Measurements from ENCODE around the gene MAPK14.

MAPK14 gene

GRCh38 chr6:36133912-36134311 is 106.3 kb downstream of the MAPK14 start:
- DNase-seq (ENCODE audit: low read depth in 2 of 2, low spot score in 1 of 2) = no peak

- no peak for DNase-seq (ENCODE audit: low read depth in 2 of 2, low spot score in 1 of 2)
Measured at GRCh38 chr6:36135053-36135731, 107.6 kb downstream of the MAPK14 start.

GRCh38 chr6:36136034-36136433 is 108.4 kb downstream of the MAPK14 start:
- no peak for DNase-seq (ENCODE audit: low read depth in 2 of 2, low spot score in 1 of 2)

- DNase-seq (ENCODE audit: low read depth in 2 of 2, low spot score in 1 of 2) = no peak
Measured at GRCh38 chr6:36136551-36136950, 108.9 kb downstream of the MAPK14 start.

GRCh38 chr6:36138667-36139066 is 111.1 kb downstream of the MAPK14 start:
- DNase-seq (ENCODE audit: low read depth in 2 of 2, low spot score in 1 of 2) = no peak

- no peak for DNase-seq (ENCODE audit: low read depth in 2 of 2, low spot score in 1 of 2)
Measured at GRCh38 chr6:36139431-36139830, 111.8 kb downstream of the MAPK14 start.

GRCh38 chr6:36139991-36140710 is 112.5 kb downstream of the MAPK14 start:
- no peak for DNase-seq (ENCODE audit: low read depth in 2 of 2, low spot score in 1 of 2)

GRCh38 chr6:36141091-36141490 is 113.5 kb downstream of the MAPK14 start:
- DNase-seq (ENCODE audit: low read depth in 2 of 2, low spot score in 1 of 2) = no peak

GRCh38 chr6:36141961-36142360 is 114.4 kb downstream of the MAPK14 start:
- no peak for DNase-seq (ENCODE audit: low read depth in 2 of 2, low spot score in 1 of 2)

- no peak for DNase-seq (ENCODE audit: low read depth in 2 of 2, low spot score in 1 of 2)
Measured at GRCh38 chr6:36142971-36143838, 115.6 kb downstream of the MAPK14 start.

GRCh38 chr6:36145495-36145894 is 117.9 kb downstream of the MAPK14 start:
- DNase-seq (ENCODE audit: low read depth in 2 of 2, low spot score in 1 of 2) = no peak

GRCh38 chr6:36147294-36147693 is 119.7 kb downstream of the MAPK14 start:
- no peak for DNase-seq (ENCODE audit: low read depth in 2 of 2, low spot score in 1 of 2)

GRCh38 chr6:36149476-36149875 is 121.9 kb downstream of the MAPK14 start:
- no peak for DNase-seq (ENCODE audit: low read depth in 2 of 2, low spot score in 1 of 2)

- no peak for DNase-seq (ENCODE audit: low read depth in 2 of 2, low spot score in 1 of 2)
Measured at GRCh38 chr6:36150283-36150682, 122.7 kb downstream of the MAPK14 start.

GRCh38 chr6:36154286-36154685 is 126.7 kb downstream of the MAPK14 start:
- no peak for DNase-seq (ENCODE audit: low read depth in 2 of 2, low spot score in 1 of 2)

- no peak for DNase-seq (ENCODE audit: low read depth in 2 of 2, low spot score in 1 of 2)
Measured at GRCh38 chr6:36155662-36156061, 128.1 kb downstream of the MAPK14 start.

- no peak for DNase-seq (ENCODE audit: low read depth in 2 of 2, low spot score in 1 of 2)
Measured at GRCh38 chr6:36160147-36160760, 132.6 kb downstream of the MAPK14 start.

Measured in stimulated activated CD8-positive, alpha-beta memory T cell treated with anti-CD3 and anti-CD28 coated beads, Interleukin-4, amount 100 ng/mL, for 4 hours (primary cell).